ENCODE measurements around the gene PRM1.
A peak's percentile ranks its signal among the peaks of the same experiment; 100 is the strongest.

The PRM1 gene

DNA sequence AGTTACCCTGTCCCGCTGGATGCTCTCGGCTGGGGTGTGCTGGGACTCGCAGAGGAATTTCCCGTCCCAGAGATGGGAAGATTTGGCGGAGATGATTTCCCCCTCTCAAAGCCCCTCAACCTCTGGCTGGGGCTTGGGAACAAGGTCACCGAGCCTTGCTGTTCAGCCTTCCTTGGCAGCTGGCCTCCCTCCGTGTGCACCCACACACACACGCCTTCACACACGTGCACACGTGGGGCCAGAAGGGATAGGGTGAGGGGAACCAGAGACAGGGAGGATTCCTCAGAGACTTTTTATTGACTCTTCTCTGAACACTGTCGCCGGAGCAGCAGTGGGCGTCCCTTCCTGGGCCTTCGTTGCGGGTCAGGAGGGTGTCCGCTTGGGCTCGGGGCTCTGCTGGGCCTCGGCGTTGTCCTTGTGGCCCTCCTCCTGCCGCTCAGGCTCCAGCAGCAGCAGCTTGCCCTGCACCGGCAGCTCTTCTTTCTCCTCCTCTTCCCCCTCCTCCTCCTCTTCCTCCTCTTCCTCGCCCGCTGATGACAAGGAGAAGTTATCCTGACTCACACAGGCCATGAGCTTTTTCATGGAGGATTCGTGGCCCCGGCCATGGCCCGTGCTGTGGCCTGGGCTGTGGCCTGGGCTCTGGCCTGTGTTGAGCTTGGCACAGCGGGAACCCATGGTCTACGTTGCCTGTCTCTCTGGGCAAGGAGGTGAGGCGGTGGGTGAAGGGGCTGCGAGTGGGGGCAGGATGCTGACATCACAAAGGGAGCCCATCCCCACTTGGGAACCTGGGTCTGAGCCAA, 8.0 kb downstream of the PRM1 start, which contains the start of gene PRM3:
TSS of gene PRM3 (minus strand) at position 709 of the 800 bp plus-strand sequence. CDS start at position 675, 34 bp downstream.
- DNase-seq (ENCODE audit: low read depth) = no peak

DNA sequence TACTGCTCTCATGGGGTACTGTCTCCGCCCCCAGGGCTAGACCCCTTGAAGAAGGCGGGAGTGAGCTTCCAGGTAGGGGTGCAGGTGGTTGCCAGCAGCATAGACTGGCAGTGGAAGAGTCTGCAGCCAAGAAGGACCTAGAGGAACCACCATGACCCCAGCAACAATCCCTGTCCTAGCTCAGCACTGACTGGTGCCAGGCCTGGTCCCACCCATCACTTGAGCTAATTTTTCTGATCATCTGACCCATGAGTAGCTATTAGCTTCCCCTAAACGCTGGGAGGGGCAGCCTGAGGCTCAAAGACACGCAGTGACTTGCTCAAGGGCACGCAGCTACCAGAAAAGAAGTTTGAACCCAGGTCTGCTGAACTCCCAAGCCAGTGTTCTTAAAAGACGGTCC, 8.6 kb downstream of the PRM1 start:
- no peak for DNase-seq (ENCODE audit: low read depth)

- no peak for DNase-seq (ENCODE audit: low read depth)
Measured at GRCh38 chr16:11271610-11272009, 9.5 kb downstream of the PRM1 start.

DNA sequence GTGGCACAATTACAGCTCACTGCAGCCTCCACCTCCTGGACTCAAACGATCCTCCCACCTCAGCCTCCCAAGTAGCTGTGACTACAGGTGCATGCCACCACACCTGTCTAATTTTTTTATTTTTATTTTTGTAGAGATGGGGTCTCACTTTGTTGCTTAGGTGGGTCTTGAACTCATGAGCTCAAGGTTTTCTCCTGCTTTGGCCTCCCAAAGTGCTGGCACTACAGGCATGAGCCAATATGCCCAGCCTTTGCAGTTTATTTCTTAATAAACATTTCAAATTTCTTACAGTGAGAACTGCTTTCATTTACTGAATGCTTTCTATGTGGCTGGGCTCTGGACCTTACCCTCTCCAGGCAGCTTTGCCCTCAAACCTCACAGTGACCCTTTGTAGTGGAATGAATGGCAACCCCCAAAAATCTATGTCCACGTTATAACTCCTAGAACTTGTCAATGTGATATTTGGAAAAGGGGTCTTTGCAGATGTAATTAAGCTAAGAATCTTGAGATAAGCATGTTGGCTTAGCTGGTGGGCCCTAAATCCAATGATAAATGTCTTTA, 10.4 kb downstream of the PRM1 start:
- no peak for DNase-seq (ENCODE audit: low read depth)

DNA sequence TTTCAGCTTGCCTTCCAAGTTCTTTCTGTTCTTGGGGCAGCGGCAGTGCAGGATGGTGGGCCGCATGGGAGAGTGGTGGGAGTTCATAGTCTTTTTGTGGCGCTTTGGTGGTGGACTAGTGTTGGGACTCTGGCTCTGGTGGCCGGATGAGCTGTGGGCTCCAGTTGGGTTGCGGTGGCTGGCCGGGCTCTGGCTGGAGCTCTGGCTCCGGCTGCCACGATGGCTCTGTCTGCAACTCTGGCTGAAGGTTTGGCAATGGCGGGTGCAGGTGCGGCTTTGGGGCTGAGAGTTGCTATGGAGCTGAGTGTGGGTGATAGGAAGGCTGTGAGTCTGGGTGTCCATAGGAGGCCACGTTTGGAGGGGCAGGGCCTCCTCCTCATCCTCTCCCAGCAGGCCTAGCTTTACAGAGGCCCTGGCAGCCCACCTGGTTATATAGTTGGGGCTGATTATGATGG, 12.2 kb downstream of the PRM1 start, which contains the start of gene TNP2:
TSS of gene TNP2 (minus strand) at position 405 of the 455 bp plus-strand sequence. CDS start at position 342, 63 bp downstream.
- no peak for DNase-seq (ENCODE audit: low read depth)

- no peak for DNase-seq (ENCODE audit: low read depth)
Measured at GRCh38 chr16:11265124-11265523, 16.0 kb downstream of the PRM1 start.

GRCh38 chr16:11264155-11264832, 16.8 kb downstream of the PRM1 start:
- DNase-seq (ENCODE audit: low read depth) = no peak

DNA sequence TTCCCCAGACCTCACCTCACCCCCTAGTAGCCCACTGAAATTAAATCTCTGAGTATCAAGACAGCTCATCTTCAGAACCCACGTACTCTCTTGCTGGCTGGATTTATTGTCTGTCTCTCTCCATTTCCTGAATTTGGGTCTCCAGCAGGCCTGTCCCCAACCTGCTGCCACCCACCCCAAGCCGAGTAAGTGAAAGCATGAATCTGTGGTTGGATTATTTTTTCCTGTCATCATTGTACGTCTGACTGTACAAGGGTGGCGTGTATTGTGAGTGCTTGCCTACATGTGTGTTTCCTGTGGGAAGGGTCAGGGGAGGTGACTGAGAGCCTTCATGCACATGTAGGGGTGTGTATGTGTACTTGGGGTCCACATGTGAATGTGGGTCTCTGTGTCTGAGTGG, 17.4 kb downstream of the PRM1 start:
- DNase-seq (ENCODE audit: low read depth) = no peak

DNA sequence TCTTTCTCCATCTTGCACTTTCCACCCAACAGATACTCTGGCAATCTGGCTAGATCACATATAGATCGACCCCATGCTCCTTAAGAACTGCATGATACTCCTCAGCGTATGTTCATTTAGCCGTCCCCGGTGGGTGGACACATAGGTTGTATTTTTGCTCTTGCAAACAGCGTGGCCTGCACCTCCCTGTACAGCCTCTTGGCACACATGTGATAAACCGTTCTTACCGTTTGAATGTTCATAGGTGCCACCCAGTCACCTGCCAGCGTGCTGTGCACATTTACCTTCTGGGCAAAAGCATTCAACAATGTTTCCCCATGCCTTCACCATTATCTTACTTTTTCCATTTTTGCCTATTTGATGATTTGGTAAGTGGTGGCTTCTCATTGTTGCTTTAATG, 18.2 kb downstream of the PRM1 start:
- DNase-seq (ENCODE audit: low read depth) = no peak

GRCh38 chr16:11260596-11260966, 20.5 kb downstream of the PRM1 start:
- no peak for DNase-seq (ENCODE audit: low read depth)

DNA sequence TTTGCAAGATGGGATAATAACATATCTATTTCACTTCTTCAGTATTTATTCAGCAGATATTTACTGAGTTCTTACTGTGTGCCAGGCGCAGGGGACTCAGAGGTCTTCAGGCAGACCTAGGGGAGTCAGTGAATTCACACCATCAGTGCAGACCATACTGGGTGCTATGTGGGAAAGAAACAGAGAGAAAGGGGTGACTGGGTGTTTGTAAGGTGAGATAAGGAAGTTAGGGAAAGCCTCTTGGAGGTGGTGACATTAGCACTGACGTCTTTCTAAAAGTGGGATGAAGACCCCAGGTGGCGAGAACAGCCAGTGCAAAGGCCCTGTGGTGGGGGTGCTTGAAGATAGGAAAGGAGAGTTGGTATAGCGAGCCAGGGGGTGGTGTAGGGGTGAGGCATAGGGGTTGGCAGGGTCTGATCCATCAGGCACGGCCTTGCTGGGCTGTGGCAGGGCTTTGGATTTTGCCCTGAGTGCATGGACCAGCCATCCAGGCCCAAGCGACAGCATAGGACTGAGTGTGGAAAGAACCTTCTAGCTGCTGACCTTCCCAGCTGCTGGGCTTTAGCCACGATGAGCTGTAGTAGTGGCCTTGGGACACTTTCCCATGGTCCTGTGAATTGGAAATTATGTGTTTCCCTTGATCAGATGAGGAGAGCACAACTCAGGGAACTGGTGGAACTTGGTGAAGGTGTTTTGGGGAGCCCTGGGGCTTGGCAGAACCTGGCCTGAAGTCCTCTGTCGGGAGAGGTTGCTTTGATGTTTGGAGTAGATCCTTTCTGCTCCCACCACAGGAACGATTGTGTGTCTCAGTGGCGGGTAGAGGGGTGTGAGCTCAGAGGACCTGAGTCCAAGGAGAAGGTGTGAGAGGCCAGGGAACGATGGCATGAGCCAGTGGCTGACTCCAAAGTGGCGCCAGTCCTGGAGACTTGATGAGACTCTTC, 21.2 kb downstream of the PRM1 start:
- DNase-seq (ENCODE audit: low read depth) = no peak

DNA sequence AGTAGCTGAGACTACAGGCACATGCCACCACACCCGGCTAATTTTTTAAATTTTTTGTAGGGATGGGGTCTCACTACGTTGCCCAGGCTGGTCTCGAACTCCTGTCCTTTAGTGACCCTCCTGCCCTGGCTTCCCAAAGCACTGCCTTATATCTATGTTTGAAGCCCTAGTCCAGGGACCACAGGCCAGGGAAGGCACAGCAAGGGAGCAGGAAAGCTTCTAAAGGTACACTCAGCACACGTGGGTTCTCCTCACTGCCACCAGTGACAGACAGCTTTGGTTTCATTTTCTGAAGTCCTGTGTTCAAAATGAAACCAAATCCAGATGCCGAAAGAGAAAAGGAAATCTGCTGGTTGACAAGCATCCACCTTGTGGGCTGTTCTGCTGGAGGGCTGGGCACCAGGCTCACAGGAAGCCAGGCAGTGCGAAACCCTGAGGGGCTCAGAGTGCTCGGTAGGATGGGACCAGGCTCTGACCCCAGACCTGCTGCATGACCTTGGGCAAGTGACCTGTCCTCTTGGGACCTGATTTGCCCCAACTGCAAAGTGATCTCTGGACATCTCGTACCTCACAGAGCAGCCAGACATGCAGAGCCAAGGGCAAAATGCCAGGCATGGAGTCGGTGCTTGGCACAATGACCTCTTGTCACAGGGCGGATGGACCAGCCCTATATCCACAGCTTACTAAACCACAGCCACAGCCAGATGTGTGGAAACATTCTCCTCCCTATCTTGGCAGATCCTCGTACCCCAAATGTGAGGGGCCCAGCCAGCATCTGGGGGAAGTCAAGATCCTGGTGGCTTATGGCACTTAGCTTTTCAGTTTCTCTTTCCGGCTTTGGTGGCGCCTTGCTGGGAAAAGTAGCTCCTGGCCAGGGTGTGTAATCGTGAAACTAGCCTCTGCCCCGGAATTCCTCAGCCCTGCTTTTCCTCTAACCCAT, 22.3 kb downstream of the PRM1 start:
- DNase-seq (ENCODE audit: low read depth) = no peak

DNA sequence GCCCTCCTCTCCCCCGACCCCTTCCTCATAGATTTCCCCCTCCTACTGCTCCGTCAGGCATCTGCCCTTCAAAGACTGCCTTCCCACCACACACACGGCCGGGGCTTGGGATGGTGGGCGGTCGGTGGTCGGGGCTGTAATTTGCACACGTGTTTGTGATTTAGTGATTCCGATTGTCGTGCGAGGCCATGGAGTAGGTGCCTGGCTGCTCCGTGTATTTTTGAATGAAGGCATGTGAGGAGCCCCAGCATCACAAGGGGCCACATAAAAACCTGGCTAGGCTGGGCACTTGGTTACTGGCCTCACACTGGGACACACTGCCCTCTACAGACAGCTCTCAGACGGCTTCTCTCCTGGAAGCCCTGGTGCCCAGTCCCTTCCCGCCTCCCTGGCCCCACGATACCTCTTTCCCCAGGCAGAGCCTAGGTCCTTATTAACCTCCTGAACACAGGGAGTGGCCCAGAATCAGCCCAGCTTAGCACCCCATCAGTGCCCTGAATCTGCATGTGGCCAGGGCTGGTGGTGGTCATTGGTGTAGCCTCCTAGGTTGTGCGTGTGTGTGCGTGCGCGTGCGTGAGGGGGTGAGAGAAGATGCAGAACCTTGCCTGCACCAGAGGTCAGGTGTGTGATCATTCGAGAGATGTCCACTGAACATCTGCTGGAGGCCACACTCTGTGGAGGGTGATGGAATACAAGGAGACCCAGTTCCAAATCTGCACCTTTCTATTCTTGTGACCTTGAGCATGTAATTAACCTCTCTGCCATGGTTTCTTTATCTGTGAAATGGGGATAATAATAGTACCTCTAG, 23.8 kb downstream of the PRM1 start:
- peak; percentile 85 for DNase-seq (ENCODE audit: low read depth)

DNA sequence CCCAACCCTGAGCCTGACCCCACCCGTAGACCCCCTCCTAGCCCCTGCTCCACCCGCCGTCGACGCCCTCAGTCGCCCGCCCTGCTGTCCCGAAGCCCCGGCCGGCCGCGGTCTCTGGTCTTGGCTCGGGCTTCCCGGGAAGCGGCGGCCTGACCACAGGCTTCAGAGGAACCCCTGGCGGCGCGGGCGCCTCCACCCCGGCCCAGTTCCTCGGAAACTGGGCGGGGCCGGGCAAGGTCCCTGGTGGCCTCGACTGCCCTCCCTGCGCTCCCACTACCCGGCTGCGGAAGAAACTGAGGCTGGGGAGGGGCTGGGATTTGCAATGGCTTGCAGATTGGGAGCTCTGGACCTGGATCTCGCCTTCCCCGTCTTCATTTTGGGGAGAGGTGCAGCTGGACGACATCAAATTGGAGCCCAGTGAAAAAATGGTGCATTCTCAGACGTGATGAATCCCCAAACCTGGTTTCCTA, 24.4 kb downstream of the PRM1 start:
- peak; percentile 70 for DNase-seq (ENCODE audit: low read depth)

DNA sequence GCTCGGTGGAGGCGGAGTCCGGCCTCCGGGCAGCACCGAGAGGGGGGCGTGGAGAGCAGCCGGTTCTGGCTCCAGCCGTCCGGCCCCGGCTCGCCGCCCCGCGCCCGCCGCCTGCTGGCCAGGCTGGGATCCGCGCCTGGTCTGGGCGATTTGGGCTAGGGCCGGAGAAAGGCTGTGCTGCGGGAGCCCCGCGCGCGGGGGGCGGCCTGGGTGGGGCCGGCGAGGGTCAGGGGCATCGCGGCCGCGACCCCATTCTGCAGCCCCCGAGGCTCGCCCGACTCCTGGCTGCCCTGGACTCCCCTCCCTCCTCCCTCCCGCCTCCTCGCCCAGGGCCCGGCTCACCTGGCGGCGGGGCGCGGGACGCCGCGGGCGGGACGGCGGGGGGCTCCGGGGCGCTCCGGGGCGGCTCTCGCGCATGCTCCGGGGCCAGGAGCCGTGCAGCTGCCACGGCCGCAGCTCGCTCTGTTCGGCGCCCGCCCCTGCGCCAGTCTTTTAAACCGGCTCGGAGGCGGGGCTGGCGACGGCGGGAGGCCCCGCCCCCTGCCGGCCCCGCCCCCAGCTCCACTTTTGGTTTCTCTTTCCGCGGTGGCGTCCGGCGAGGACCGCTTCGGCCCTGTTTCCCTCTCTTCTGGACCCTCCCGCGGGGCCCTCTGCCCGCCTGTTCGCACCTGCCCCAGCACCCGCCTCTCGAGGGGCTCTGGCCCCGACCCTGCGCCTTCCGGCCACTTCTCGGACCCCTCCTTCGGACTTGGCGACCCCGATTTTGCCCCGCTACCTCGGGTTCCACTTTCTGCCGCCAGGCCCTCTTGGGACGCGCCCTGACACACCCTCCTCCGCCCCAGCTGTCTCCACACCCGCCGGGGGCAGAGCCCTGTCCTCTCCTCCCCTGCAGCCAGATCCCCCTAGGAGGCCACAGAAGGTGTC, 25.1 kb downstream of the PRM1 start, which contains the start of gene SOCS1:
TSS of gene SOCS1 (minus strand) at position 468 of the 924 bp plus-strand sequence. CDS start 726 bp downstream, outside the sequence.
- DNase-seq (ENCODE audit: low read depth) = peak; percentile 82

DNA sequence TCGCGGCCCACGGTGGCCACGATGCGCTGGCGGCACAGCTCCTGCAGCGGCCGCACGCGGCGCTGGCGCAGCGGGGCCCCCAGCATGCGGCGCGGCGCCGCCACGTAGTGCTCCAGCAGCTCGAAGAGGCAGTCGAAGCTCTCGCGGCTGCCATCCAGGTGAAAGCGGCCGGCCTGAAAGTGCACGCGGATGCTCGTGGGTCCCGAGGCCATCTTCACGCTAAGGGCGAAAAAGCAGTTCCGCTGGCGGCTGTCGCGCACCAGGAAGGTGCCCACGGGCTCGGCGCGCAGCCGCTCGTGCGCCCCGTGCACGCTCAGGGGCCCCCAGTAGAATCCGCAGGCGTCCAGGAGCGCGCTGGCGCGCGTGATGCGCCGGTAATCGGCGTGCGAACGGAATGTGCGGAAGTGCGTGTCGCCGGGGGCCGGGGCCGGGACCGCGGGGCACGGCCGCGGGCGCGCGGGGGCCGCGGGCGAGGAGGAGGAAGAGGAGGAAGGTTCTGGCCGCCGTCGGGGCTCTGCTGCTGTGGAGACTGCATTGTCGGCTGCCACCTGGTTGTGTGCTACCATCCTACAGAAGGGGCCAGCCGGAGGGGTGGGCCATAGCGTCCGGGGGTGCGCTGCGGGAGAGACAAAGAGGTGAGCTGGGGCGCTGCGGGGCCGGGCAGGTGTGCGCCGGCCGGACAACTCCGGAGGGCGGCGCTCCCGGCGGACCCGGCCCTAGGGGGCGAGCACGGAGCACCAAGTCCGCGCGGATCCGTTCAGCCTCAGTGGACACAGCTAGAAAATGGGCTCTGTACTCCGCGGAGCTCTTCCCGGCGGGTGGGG, 26.0 kb downstream of the PRM1 start:
- DNase-seq (ENCODE audit: low read depth) = peak; percentile 63
